ENCODE data around the gene RFC5. TPM values are rescaled to one million over a fixed set of nuclear protein-coding genes. Genes with fewer than 3 reads are reported as not detected.
"Not testable (repeated sequence)": the region's sequence is repeated elsewhere in the genome, so short reads cannot be mapped to it uniquely, and the experiment has no call there.

The RFC5 gene
- polyA plus RNA-seq, 2 of the 4 experiments (the other 2 are of a cell fraction) = 57.5 to 64.7 TPM

- no peak for ATAC-seq
- POLR2A ChIA-PET = no interaction called here
- CTCF ChIA-PET = no interaction called here
- Histone ChIP-seq H3K4me3 (no peak overlapping the region), H3K9me3 (no peaks in the 10 kb centered on the region), H3K4me2 (no peak overlapping the region), H3K27ac (no peak overlapping the region), H3K4me1 (peaks cover 10% of the 10 kb centered on the region)
- FAIRE-seq = no peak
- TF ChIP-seq JUNB (IDR thresholded peaks at IDR 0.05) (no peak), ZNF302 (CRISPR knock-in tag; IDR thresholded peaks at IDR 0.05) (no peak), BHLHE40 (IDR thresholded peaks at IDR 0.05; ENCODE audit: low read depth, low read length) (no peak), EHMT2 (IDR thresholded peaks at IDR 0.05; ENCODE audit: low read depth) (no peak), HES2 (IDR thresholded peaks at IDR 0.05) (no peak), RCOR1 (IDR thresholded peaks at IDR 0.05; ENCODE audit: low read depth, low read length) (no peak), SMC3 (IDR thresholded peaks at IDR 0.05) (no peak)
- TF ChIP-seq, protein P1, sequence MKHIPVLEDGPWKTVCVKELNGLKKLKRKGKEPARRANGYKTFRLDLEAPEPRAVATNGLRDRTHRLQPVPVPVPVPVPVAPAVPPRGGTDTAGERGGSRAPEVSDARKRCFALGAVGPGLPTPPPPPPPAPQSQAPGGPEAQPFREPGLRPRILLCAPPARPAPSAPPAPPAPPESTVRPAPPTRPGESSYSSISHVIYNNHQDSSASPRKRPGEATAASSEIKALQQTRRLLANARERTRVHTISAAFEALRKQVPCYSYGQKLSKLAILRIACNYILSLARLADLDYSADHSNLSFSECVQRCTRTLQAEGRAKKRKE (CRISPR knock-in tag; IDR thresholded peaks at IDR 0.05; ENCODE audit: low read depth) = no peak
- TF ChIP-seq, protein P2, sequence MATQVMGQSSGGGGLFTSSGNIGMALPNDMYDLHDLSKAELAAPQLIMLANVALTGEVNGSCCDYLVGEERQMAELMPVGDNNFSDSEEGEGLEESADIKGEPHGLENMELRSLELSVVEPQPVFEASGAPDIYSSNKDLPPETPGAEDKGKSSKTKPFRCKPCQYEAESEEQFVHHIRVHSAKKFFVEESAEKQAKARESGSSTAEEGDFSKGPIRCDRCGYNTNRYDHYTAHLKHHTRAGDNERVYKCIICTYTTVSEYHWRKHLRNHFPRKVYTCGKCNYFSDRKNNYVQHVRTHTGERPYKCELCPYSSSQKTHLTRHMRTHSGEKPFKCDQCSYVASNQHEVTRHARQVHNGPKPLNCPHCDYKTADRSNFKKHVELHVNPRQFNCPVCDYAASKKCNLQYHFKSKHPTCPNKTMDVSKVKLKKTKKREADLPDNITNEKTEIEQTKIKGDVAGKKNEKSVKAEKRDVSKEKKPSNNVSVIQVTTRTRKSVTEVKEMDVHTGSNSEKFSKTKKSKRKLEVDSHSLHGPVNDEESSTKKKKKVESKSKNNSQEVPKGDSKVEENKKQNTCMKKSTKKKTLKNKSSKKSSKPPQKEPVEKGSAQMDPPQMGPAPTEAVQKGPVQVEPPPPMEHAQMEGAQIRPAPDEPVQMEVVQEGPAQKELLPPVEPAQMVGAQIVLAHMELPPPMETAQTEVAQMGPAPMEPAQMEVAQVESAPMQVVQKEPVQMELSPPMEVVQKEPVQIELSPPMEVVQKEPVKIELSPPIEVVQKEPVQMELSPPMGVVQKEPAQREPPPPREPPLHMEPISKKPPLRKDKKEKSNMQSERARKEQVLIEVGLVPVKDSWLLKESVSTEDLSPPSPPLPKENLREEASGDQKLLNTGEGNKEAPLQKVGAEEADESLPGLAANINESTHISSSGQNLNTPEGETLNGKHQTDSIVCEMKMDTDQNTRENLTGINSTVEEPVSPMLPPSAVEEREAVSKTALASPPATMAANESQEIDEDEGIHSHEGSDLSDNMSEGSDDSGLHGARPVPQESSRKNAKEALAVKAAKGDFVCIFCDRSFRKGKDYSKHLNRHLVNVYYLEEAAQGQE (IDR thresholded peaks at IDR 0.05) = no peak
- 93% methylated on average over 2 of the region's 2 CpGs for WGBS (ENCODE audit: missing lambda C conversion rate)
- DNase-seq (ENCODE audit: low read depth in 1 of 2, low spot score in 1 of 2) = no peak
These were observed 51.9 kb downstream of the RFC5 start for GRCh38 chr12:118068445-118068844.

DNA sequence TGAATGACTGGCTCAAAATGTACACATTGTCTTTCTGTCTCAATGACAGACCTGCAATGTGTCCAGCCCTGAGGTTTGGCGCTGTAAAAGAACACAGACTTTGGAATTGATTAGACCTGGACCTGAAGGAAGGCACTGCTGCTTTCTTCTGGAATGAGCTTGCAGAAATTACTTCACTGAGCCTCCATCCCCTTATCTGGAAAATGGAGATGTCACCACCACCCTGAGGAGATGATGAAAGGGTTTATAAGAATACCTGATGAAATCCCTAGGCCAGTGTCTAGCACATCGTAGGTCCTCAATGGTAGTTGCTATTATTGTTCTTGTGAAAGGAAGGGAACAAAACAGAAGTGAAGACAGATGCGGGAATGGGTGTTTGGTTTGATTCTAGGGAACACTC is 54.1 kb downstream of the RFC5 start:
- no peak overlapping the region for H3K4me2 ChIP-seq
- H3K4me3 ChIP-seq = no peak overlapping the region
- ATAC-seq = no peak
- WGBS (ENCODE audit: missing lambda C conversion rate) = 82% methylated on average over 3 of the region's 3 CpGs
- H3K4me1 ChIP-seq = no peaks in the 10 kb centered on the region
- no peak for FAIRE-seq
- POLR2A ChIA-PET = no interaction called here
- no peak for DNase-seq (ENCODE audit: low read depth in 1 of 2, low spot score in 1 of 2)
- H3K27ac ChIP-seq = no peak overlapping the region
- TF ChIP-seq MAZ (IDR thresholded peaks at IDR 0.05; ENCODE audit: borderline replicate concordance, low read depth, low read length) = no peak
- no peak for TF ChIP-seq ELK1 (IDR thresholded peaks at IDR 0.05; ENCODE audit: low read depth, low read length)
- no peak for TF ChIP-seq PHF8 (IDR thresholded peaks at IDR 0.05; ENCODE audit: borderline replicate concordance, low read depth)
- TF ChIP-seq HES2 (IDR thresholded peaks at IDR 0.05) = no peak
- no peak for TF ChIP-seq GATA3 (IDR thresholded peaks at IDR 0.05; ENCODE audit: borderline replicate concordance)
- TF ChIP-seq EHMT2 (IDR thresholded peaks at IDR 0.05; ENCODE audit: low read depth) = no peak
- TF ChIP-seq POLR2A (IDR thresholded peaks at IDR 0.05; ENCODE audit: low read length) = no peak
- no peaks in the 10 kb centered on the region for H3K9me3 ChIP-seq
- CTCF ChIA-PET = no interaction called here

DNA sequence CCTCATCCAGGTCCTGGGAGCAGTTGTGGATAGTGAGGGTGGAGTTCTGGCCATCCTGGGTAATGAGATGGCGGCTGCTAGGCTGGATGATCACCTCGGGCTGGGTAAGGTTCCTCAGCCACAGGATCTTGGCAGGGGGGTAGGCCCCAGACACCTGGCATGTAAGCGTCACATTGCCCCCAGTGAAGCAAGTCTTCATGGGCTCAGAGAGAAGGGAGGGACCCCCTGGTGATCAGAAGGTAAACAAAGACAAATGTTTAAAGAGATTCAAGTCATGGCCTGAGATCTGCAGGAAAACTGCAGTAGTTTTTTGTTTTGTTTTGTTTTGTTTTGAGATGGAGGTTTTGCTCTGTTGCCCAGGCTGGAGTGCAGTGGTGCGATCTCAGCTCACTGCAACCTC is 57.3 kb downstream of the RFC5 start:
- Histone ChIP-seq H3K4me3 (no peak overlapping the region), H3K4me1 (no peaks in the 10 kb centered on the region), H3K27ac (no peak overlapping the region), H3K4me2 (no peak overlapping the region), H3K9me3 (0 out of 3 replicates have a peak, but pooled peaks cover 9% of the 10 kb centered on the region)
- ATAC-seq (0 out of 6 replicates have a peak, but pooled peaks of 1 of the 2 experiments have one; percentile 13), DNase-seq (ENCODE audit: low read depth in 1 of 2, low spot score in 1 of 2) (no peak), FAIRE-seq (no peak)
- CTCF ChIA-PET = interaction anchor here (0.7 kb wide), 1 partner anchor 46 kb away, joined by 3 read pairs; no protein-coding TSS in a partner anchor
- TF ChIP-seq KDM1A (IDR thresholded peaks at IDR 0.05; ENCODE audit: low read depth) = no peak
- no peak for TF ChIP-seq SMC3 (IDR thresholded peaks at IDR 0.05)
- no peak for TF ChIP-seq JUN (IDR thresholded peaks at IDR 0.05)
- TF ChIP-seq CEBPB (IDR thresholded peaks at IDR 0.05) = no peak
- 90% methylated on average over 4 of the region's 4 CpGs for WGBS (ENCODE audit: missing lambda C conversion rate)
- POLR2A ChIA-PET = no interaction called here

GRCh38 chr12:118081521-118081920 is 65.0 kb downstream of the RFC5 start:
- FAIRE-seq; ATAC-seq; H3K4me2 ChIP-seq; H3K4me1 ChIP-seq; H3K4me3 ChIP-seq; H3K9me3 ChIP-seq; DNase-seq (ENCODE audit: low read depth in 1 of 2, low spot score in 1 of 2); POLR2A ChIA-PET; H3K27ac ChIP-seq: not testable (repeated sequence)
- CTCF ChIA-PET = interaction anchor here (0.6 to 1.3 kb wide), 3 partner anchors 14 to 295 kb away, joined by 3 read pairs; no protein-coding TSS in a partner anchor
- WGBS (ENCODE audit: missing lambda C conversion rate) = 96% methylated on average over 9 of the region's 9 CpGs

Measured in A549 (cell line).